Upper lobe of right lung (tissue), 1 donor: ENCODE measurements around the gene TUBGCP2. TPM values are rescaled to one million over a fixed set of nuclear protein-coding genes. Genes with fewer than 3 reads are reported as not detected.

Source experiments
- ATAC-seq: fragments of 200-7000 bp; cut with Tn5 transposase; one replicate; pipeline ENCODE4 v1.9.1; 2020; ENCODE audit warnings: mild to moderate bottlenecking, moderate library complexity
- DNase-seq: peaks from one replicate; pipeline ENCODE4 v3.0.0-alpha.2; 2020
- H3K27ac ChIP-seq: fragments of 200-600 bp; one replicate; pipeline ENCODE4 v1.8.0; 2022
- H3K27me3 ChIP-seq: fragments of 200-600 bp; one replicate; pipeline ENCODE4 v1.8.0; 2022; ENCODE audit warnings: mild to moderate bottlenecking
- H3K36me3 ChIP-seq: fragments of 200-600 bp; one replicate; pipeline ENCODE4 v1.8.0; 2022
- H3K4me1 ChIP-seq: fragments of 200-600 bp; one replicate; pipeline ENCODE4 v1.8.0; 2022
- H3K4me3 ChIP-seq: fragments of 200-600 bp; one replicate; pipeline ENCODE4 v1.8.0; 2022; ENCODE audit warnings: mild to moderate bottlenecking
- H3K9me3 ChIP-seq: fragments of 200-600 bp; one replicate; pipeline ENCODE4 v1.8.0; 2022
- intact Hi-C: fragments of 100-400 bp; cut with DNase I; formaldehyde crosslinking; loops from one replicate; pipeline ENCODE4 v1.11.0; 2022
- total RNA-seq: library from RNA; stranded (reverse); fragmentation: NEBNext Ultra II Directional; extraction: Animal tissue kit (Norgen Biotek cat#: 25700); gene quantifications from one replicate; pipeline ENCODE4 v1.2.1, GENCODE V29; 2021
- TF ChIP-seq, protein P1 (sequence below): fragments of 200-600 bp; IDR thresholded peaks from one replicate; pipeline ENCODE4 v1.8.0; 2022; ENCODE audit warnings: antibody characterized with exemption
- donor health status: DM: no; HTN: yes; CAD: no; lungs with severe emphysema.

Gene TUBGCP2
- total RNA-seq, 1 donor from 2014 or later, result 44.6 TPM

DNA sequence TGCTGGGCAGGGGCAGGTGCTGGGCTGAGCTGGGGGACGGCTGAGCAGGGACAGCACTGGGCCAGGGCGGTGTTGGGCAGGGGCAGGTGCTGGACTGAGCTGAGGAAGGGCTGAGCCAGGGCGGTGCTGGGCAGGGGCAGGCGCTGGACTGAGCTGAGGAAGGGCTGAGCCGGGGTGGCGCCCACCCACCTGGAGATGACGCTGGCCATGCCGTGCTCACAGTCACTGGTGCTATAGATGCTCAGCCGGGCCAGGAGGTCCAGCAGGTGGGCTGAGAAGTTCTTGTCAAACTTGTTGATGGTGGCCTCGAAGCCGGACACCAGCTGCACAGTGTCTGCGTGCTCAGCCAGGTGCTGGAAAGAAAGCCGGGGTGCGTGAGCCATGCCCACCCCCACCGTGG lies 27.6 kb downstream of the TUBGCP2 start:
- intact Hi-C loops, result no loop called here
- H3K36me3 ChIP-seq, result peaks cover 58% of the 10 kb centered on the region
- ATAC-seq (no peak), DNase-seq (no peak)
- no peak overlapping the region for H3K4me3 ChIP-seq
- H3K4me1 ChIP-seq, result peaks cover 32% of the 10 kb centered on the region
- TF ChIP-seq, protein P1, sequence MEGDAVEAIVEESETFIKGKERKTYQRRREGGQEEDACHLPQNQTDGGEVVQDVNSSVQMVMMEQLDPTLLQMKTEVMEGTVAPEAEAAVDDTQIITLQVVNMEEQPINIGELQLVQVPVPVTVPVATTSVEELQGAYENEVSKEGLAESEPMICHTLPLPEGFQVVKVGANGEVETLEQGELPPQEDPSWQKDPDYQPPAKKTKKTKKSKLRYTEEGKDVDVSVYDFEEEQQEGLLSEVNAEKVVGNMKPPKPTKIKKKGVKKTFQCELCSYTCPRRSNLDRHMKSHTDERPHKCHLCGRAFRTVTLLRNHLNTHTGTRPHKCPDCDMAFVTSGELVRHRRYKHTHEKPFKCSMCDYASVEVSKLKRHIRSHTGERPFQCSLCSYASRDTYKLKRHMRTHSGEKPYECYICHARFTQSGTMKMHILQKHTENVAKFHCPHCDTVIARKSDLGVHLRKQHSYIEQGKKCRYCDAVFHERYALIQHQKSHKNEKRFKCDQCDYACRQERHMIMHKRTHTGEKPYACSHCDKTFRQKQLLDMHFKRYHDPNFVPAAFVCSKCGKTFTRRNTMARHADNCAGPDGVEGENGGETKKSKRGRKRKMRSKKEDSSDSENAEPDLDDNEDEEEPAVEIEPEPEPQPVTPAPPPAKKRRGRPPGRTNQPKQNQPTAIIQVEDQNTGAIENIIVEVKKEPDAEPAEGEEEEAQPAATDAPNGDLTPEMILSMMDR, result no peak
- H3K27ac ChIP-seq, result no peak overlapping the region
- H3K9me3 ChIP-seq, result no peaks in the 10 kb centered on the region
- peaks cover 7% of the 10 kb centered on the region for H3K27me3 ChIP-seq

DNA sequence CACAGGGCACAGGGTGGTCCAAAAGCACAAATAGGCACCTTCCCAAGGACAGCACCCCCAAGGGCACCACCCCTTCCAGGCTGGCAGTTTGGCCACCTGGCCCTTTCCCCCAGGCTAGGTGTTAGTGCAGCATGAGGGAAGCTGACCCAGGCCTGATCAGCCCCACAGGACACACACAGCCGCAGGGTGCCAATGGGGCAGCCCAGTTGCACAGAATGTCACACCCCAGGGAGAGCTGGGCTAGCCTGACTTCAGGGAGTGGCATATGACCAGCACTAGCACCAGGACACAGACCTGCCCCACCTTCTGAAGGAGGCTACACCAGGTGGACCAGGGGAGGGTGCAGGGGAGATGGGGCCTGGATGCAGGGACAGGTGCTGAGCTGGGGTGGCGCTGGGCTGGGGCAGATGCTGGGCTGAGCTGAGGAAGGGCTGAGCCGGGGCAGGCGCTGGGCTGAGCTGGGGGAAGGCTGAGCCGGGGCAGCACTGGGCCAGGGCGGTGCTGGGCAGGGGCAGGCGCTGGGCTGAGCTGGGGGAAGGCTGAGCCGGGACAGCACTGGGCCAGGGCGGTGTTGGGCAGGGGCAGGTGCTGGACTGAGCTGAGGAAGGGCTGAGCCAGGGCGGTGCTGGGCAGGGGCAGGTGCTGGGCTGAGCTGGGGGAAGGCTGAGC lies 28.1 kb downstream of the TUBGCP2 start:
- TF ChIP-seq, protein P1, result no peak
- Histone ChIP-seq H3K27me3 (peaks cover 7% of the 10 kb centered on the region), H3K27ac (no peak overlapping the region), H3K4me3 (no peak overlapping the region), H3K4me1 (peaks cover 32% of the 10 kb centered on the region), H3K9me3 (no peaks in the 10 kb centered on the region), H3K36me3 (peaks cover 53% of the 10 kb centered on the region)
- DNase-seq (no peak), ATAC-seq (no peak)
- intact Hi-C loops, result no loop called here

DNA sequence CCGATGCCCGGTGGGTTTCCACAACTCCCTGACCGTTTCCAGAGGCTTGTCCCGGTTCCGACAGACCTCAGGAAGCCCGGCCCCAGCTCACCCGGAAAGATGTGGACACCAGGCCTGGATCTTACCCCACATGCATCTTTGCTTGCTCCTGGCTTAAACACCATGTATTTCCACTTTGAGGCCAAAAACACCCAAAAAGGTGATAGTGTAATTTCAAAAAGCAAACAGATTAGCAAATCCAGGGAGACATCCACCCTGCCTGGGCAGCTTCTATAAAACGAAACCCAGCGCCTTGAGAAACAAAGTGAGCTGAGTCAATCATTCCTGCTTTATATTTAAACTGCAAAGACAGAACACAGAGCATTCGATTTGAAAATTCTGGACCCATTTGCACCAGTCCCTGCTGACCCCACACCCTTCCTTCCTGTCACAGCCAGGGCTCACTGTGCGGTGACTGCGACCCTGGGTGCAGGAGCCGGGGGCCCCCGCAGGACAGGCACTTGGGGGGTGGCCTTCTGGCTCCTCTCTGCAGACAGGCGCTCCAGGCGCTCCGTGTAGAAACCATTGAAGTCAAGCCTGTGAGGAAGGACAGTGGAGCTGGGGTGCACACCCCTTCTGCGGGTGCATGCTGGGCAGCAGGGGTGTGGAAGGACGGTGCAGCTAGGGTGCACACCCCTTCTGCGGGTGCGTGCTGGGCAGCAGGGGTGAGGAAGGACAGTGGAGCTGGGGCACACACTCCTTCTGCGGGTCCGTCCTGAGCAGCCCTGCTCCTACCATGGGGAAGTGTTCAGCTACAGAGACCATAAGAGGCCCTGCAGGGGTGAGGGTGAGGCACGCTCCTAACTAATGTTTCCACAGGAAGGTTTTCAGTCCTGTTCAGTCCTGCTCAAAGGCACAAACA lies 29.1 kb downstream of the TUBGCP2 start:
- H3K9me3 ChIP-seq, result no peaks in the 10 kb centered on the region

DNA sequence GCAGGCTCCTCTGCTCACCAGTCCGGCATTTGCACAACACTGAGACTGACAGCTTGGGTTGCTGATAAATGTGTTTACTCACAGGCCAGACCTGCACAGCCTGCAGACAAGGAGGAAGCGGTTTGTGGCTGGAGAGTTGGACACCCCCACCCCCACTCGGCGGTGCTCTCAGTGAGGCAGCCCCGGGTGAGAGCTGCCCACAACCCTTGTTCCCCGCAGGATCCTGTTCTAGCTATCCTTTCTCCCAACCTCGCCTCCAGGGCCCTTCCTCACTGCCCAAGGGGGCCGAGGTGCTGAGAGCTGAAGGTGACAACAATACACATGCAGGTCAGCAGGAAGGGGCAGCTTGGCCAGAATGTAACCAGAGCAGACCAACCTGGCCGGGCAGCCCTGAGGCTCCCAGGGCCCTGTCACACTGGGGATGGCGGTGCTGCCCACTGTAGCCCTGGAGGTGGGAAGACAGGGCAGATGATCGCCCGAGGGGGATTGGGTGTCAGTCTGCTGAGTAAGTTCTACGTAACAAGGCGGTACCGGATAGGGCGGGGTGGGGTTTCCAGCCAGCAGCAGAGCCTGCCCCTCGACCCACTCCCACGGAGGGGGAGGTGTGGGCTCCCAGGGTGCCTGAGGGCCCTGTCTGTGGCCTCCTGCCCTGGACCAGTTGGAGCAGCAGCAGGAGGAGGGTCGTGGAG lies 30.0 kb downstream of the TUBGCP2 start:
- Histone ChIP-seq H3K27ac (peak overlapping the region; percentile 63), H3K4me3 (no peak overlapping the region), H3K36me3 (peaks cover 35% of the 10 kb centered on the region)

More for the DNA sequence above, 29.1 kb downstream of the TUBGCP2 start:
- ATAC-seq (peak; percentile 2), DNase-seq (no peak)
- Histone ChIP-seq H3K27me3 (peaks cover 7% of the 10 kb centered on the region), H3K27ac (peak overlapping the region; percentile 63), H3K4me3 (no peak overlapping the region), H3K36me3 (peaks cover 43% of the 10 kb centered on the region), H3K4me1 (peaks cover 38% of the 10 kb centered on the region)
- TF ChIP-seq, protein P1, result no peak
- intact Hi-C loops, result no loop called here

DNA sequence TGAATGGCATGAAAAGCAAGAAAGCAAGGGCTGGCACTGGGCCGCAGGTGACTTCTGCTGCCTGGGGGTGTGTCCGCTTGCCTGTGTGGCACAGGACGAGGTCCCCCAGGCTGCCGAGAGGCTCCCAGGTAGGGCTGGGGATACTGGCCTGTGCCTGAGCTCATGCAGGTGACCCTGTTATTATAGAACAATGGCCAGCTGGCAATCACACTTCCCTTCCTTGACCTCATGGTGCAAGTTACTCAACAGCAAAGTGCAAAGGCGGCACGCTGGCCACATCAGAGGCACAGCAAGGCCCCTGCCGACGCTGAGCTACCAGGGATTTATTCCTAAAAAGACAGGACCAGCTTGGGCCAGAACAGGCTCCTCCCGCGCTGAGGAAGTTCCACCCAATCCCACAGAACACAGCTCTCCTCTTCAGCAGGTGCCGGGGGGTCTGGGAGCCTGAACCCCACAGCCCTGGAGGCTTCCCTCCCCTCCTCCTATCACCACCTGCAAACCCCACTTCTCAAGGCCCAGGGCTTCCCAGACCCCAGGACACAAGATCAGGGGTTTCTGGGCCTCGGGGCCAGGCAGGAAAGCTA lies 30.6 kb downstream of the TUBGCP2 start:
- peak overlapping the region; percentile 63 for H3K27ac ChIP-seq
- H3K36me3 ChIP-seq, result peaks cover 30% of the 10 kb centered on the region
- TF ChIP-seq, protein P1, result no peak
- no peak overlapping the region for H3K4me3 ChIP-seq
- ATAC-seq (no peak), DNase-seq (no peak)
- H3K9me3 ChIP-seq, result no peaks in the 10 kb centered on the region
- intact Hi-C loops, result no loop called here
- peaks cover 7% of the 10 kb centered on the region for H3K27me3 ChIP-seq
- peaks cover 38% of the 10 kb centered on the region for H3K4me1 ChIP-seq

More for the DNA sequence above, 30.0 kb downstream of the TUBGCP2 start:
- intact Hi-C loops, result no loop called here
- TF ChIP-seq, protein P1, result no peak
- H3K27me3 ChIP-seq, result peaks cover 7% of the 10 kb centered on the region
- ATAC-seq (peak; percentile 60), DNase-seq (peak; percentile 78)
- peaks cover 38% of the 10 kb centered on the region for H3K4me1 ChIP-seq
- H3K9me3 ChIP-seq, result no peaks in the 10 kb centered on the region
